GM21390 (cell line): ENCODE results near the gene SGSM1.
"Not testable (repeated sequence)": the region's sequence is repeated elsewhere in the genome, so short reads cannot be mapped to it uniquely, and the experiment has no call there.

Source experiments
- ATAC-seq: cut with Tn5 transposase; IDR thresholded peaks from one replicate; pipeline ENCODE4 v1.9.1; 2021; ENCODE audit not compliant: unreplicated experiment

The SGSM1 gene

DNA sequence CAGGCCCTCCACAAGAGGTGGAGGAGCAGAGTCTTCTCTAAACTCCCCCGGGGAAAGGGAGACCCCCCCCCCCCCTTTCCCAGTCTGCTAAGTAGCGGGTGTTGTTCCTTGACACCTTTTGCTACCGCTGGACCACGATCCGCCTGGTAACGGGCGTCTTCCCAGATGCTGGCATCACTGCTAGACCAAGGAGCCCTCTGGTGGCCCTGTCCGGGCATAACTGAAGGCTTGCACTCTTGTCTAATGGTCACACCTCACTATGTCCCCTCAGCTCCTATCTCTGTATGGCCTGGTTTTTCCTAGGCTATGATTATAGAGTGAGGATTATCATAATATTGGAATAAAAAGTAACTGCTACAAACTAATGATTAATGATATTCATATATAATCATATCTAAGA, 31.5 kb downstream of the SGSM1 start:
- not testable (repeated sequence) for ATAC-seq

GRCh38 chr22:24841261-24841660, 35.2 kb downstream of the SGSM1 start:
- ATAC-seq, result no peak

DNA sequence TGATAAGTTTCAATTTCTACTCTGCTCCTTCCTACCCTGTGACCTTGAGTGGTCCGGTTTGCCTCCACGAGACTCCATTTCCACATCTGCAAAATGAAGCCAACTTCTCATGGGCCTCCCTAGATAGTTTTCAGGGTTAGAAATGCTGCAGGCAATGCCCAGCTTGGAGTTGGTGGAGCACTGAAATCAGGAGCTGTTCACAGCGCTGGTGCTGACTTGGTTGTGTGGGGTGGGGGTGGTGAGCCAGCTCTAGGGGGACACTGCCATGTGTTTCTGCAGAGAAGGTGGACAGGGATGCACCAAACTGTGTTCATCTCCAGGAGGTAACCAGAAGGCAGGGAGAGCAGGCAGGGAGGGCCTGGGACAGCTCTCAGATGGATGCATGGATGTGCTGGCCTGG, 37.0 kb downstream of the SGSM1 start:
- ATAC-seq, result no peak

DNA sequence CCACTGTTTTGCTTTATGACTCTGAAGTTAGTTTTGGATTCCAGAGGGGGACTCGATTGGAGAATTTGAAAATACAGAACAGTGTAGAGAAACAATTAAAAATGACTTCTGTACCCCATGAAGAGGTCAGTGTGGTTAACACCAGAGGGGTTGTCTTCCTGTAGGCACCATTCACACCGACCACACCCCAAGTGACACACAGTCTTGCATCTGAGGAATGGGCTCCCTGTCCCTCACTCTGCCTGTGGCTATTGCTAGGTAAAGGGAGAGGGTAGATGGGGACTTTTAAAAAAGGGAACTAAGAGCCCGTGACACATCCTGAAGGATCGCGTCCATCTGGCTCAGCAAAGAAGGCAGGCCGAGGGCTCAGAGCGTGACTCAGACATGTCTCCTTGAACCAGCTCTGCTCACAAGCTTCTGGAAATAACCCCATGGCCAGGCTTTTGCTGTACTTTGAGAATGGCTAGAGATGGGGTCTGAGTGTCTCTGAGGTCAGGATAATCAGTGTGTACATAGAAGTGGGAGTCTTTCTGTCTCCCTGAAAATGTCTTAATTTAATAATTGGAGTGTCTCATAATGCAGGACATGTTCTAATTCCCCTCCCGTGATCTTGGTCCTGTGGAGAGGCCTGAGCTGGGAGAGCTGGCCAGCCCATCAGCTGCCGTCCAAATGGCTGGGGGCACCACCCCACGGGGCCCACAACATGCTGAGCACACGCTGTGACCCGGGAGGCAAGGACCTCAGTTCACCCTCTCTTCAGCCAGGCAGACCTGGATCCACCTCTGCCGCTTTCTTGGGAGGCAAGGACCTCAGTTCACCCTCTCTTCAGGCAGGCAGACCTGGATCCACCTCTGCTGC, 39.3 kb downstream of the SGSM1 start:
- no peak for ATAC-seq

DNA sequence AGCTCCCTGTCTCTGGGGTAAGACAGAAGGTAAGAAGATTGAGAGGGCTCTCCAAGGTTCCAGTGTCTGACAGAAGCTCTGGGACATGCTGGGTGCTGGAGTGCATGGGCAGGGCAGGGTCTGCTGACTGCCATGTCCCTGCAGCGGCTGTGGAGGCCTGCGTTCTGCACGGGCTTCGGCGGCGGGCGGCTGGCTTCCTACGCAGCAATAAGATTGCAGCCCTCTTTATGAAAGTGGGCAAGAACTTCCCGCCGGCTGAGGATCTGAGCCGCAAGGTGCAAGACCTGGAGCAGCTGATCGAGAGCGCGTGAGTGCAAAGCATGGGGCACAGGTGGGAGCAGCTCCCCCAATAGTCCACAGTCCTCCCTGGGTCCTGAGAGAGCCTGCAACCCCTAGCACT, 41.5 kb downstream of the SGSM1 start:
- no peak for ATAC-seq

- ATAC-seq, result no peak
These were observed 42.7 kb downstream of the SGSM1 start for GRCh38 chr22:24848559-24849168.

DNA sequence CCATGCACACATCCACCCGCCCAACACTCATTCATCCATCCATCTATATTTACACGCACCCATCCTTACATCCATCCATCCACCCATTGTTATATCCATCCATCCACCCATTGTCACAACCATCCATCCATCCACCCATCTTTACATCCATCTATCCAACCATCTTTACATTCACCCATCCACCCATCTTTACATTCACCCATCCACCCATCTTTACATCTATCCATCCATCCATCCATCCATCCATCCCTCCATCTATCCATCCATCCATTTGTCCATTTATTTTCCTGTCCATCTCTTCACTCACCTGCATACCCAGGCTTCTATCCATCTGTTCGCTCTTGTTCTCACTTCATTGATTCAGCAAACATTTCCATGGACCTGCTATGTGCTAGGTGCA, 49.8 kb downstream of the SGSM1 start:
- ATAC-seq, result no peak

GRCh38 chr22:24857576-24857975, 51.6 kb downstream of the SGSM1 start:
- no peak for ATAC-seq

- ATAC-seq, result no peak
These were observed 53.6 kb downstream of the SGSM1 start for GRCh38 chr22:24859587-24859986.

GRCh38 chr22:24865508-24865907, 59.5 kb downstream of the SGSM1 start:
- ATAC-seq, result no peak

DNA sequence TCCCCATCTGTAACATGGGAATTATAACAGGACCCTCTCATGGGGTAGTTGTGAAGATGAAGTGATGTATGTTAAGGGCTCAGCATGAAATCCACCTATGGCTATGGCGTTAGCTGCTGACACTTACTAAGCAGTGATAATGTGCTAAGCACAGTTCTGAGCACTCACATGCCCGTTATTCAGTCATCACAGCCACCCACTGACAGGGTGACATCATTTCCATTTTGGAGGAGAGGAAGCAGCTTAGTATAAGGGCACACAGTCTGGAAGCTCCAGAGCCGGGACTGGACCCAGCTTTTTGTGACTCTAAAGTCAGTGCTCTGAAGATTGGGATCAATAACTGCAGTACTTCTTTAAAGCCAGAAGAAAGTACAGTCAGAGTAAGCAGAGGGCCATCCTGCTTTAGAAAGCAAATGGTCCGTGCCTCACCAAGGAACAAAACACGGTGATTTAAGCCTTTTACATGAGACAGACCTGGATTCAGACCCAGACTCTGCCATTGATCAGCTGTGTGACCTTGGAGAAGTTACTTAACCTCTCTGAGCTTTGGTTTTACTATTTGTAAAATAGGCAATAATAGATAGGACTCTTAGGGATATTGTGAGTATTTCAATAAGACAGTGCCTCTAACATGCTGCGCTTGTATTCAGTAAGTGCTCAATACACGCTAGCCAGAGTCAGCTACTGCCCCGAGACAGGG, 61.5 kb downstream of the SGSM1 start:
- ATAC-seq, result no peak

GRCh38 chr22:24868979-24869378, 63.0 kb downstream of the SGSM1 start:
- no peak for ATAC-seq

DNA sequence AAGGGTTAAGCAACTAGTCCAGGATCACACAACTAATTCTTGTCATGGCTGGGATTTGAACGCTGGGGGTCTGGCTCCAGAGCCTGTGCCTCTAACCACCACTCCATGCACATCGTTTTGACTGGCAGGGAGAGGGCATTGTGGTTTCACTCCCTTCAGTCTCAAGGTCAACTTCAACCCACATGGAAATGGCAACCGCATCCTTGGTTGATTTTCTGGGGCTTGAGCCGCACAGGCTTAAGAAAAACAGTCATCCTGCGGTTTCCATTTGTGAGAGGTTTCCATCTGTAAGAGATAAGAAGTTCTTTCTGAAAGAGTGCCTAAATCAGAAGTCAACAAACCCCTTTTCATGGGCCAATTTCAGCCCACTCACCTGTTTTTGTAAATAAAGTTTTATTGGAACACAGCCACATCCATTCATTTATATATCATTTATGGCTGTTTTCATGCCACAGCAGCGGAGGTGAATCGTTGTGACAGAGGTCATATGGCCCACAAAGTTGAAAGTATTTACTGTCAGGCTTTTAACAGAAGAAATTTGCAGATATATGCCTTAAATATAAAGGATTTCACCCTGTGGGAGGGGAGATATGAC, 65.7 kb downstream of the SGSM1 start:
- no peak for ATAC-seq

- ATAC-seq, result no peak
These were observed 67.2 kb downstream of the SGSM1 start for GRCh38 chr22:24873226-24873625.

DNA sequence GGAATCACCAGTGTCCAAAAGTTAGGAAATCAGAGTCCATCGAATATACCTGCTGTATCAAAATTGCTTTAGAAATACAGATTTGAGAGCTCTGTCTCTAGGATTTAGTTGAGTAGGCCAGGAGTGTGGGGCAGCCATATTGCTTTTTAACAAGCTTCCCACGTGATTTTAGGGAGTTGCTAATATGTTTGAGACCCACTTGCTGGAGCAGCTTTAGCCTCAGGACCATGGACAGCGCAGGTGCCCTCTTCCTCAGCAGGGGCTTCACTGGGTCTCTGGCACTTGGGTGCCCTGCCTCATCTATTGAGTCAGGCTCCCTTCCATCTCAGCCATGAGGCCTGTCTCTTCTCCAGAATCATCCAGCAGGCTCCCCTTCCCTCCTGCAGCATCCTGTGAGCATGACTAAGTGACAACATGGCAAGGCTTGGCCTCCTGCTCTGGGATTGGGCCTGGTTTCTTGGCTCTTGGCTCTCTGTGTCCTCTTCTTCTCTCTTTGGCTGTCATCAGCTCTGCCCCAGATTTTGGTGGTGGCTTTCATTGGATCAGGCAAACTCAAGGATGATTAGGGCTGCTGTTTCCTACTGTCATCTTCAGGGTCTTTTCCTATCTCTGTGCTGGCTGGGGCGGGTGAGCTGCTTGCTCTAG, 70.0 kb downstream of the SGSM1 start:
- no peak for ATAC-seq

GRCh38 chr22:24876700-24877099, 70.7 kb downstream of the SGSM1 start:
- ATAC-seq, result no peak

DNA sequence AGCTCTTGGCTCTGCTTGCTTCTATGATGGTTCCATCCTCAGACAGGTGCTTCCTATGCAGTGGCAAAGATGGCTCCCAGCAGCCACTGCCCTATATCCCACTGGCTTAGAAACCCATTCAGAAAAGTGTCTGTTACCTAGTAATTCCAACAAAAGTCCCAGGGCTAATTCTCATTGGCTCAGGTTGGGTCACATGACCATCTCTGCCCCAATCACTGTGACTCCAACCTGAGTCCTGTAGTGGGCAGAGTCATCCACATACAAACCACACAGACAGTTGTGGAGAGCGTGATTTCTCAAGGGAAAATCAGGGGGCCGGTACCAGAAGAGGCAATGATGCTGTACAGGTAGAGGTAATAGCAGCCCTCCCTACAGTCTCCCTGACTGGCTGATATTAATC, 73.0 kb downstream of the SGSM1 start:
- ATAC-seq, result no peak

DNA sequence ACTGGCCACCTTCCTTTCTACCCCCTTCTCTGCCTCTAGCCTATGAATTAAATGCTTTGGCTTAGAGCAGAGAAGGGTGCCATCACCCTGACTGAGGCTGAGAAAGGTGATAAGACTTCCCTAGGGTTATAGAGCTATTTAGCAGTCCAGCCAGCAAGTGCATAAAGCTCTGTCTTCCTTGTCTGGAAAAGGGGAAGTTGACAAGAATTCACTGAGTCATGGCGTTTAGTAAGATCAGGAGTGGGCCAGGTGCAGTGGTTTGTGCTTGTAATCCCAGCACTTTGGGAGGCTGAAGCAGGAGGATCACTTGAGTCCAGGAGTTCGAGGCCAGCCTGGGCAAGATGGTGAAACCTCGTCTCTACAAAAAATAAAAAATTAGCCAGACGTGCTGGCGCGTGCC, 77.4 kb downstream of the SGSM1 start:
- no peak for ATAC-seq

- no peak for ATAC-seq
These were observed 81.2 kb downstream of the SGSM1 start for GRCh38 chr22:24887260-24887659.

- ATAC-seq, result no peak
These were observed 87.5 kb downstream of the SGSM1 start for GRCh38 chr22:24893341-24894070.
